ENCODE measurements around the gene PEX11G. TPM values are rescaled to one million over a fixed set of nuclear protein-coding genes. Genes with fewer than 3 reads are reported as not detected.

Gene PEX11G
- total and polyA plus RNA-seq, 9 of the 15 experiments (the other 6 are each of a cell fraction or from before 2014, with no cell fraction given): 0.07 to 3.2 (median 0.70) TPM; not detected in 1

DNA sequence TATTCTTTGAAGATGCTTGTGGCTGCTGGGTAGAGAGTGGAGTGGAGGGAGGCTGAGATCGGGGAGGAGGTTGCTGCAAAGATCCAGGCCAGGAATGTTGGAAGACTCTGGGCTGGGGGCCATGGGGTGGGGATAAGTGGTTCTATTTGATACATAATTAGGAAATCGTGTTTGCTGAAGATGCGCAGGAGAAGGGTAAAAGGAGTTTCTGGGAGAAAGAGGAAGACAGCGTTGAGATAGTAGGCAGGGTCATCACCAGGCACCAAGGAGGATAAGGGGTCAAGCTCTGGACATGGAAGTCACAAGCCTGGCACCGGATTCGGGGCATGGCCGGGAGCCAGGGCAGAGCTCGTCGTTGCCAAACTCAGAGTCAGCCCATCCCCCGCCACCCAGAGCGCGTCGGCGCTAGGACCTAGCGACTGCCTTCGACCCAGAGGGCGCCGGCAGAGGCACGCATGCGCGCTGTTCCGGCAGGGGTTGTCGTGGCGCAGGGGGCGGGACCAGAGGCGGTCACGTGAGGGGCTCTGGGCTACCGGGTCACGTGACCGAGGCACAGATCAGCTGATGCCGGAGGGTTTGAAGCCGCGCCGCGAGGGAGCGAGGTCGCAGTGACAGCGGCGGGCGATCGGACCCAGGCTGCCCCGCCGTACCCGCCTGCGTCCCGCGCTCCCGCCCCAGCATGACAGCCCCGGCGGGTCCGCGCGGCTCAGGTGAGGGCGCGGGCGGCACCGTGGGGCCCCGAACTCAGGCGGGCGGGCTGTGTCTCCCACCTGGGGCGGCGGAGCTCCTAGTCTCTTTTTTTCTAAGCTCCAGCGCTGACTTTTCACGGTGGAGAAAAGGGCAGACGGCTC, 33.5 kb upstream of the PEX11G start, which contains the start of gene MCOLN1 (continued):
- TF ChIP-seq, protein P1, sequence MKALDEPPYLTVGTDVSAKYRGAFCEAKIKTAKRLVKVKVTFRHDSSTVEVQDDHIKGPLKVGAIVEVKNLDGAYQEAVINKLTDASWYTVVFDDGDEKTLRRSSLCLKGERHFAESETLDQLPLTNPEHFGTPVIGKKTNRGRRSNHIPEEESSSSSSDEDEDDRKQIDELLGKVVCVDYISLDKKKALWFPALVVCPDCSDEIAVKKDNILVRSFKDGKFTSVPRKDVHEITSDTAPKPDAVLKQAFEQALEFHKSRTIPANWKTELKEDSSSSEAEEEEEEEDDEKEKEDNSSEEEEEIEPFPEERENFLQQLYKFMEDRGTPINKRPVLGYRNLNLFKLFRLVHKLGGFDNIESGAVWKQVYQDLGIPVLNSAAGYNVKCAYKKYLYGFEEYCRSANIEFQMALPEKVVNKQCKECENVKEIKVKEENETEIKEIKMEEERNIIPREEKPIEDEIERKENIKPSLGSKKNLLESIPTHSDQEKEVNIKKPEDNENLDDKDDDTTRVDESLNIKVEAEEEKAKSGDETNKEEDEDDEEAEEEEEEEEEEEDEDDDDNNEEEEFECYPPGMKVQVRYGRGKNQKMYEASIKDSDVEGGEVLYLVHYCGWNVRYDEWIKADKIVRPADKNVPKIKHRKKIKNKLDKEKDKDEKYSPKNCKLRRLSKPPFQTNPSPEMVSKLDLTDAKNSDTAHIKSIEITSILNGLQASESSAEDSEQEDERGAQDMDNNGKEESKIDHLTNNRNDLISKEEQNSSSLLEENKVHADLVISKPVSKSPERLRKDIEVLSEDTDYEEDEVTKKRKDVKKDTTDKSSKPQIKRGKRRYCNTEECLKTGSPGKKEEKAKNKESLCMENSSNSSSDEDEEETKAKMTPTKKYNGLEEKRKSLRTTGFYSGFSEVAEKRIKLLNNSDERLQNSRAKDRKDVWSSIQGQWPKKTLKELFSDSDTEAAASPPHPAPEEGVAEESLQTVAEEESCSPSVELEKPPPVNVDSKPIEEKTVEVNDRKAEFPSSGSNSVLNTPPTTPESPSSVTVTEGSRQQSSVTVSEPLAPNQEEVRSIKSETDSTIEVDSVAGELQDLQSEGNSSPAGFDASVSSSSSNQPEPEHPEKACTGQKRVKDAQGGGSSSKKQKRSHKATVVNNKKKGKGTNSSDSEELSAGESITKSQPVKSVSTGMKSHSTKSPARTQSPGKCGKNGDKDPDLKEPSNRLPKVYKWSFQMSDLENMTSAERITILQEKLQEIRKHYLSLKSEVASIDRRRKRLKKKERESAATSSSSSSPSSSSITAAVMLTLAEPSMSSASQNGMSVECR (CRISPR knock-in tag; IDR thresholded peaks at IDR 0.05): peak; percentile 100
- TF ChIP-seq SRSF3 (IDR thresholded peaks at IDR 0.05; ENCODE audit: insufficient read depth, low read length): no peak
- TF ChIP-seq, protein P2, sequence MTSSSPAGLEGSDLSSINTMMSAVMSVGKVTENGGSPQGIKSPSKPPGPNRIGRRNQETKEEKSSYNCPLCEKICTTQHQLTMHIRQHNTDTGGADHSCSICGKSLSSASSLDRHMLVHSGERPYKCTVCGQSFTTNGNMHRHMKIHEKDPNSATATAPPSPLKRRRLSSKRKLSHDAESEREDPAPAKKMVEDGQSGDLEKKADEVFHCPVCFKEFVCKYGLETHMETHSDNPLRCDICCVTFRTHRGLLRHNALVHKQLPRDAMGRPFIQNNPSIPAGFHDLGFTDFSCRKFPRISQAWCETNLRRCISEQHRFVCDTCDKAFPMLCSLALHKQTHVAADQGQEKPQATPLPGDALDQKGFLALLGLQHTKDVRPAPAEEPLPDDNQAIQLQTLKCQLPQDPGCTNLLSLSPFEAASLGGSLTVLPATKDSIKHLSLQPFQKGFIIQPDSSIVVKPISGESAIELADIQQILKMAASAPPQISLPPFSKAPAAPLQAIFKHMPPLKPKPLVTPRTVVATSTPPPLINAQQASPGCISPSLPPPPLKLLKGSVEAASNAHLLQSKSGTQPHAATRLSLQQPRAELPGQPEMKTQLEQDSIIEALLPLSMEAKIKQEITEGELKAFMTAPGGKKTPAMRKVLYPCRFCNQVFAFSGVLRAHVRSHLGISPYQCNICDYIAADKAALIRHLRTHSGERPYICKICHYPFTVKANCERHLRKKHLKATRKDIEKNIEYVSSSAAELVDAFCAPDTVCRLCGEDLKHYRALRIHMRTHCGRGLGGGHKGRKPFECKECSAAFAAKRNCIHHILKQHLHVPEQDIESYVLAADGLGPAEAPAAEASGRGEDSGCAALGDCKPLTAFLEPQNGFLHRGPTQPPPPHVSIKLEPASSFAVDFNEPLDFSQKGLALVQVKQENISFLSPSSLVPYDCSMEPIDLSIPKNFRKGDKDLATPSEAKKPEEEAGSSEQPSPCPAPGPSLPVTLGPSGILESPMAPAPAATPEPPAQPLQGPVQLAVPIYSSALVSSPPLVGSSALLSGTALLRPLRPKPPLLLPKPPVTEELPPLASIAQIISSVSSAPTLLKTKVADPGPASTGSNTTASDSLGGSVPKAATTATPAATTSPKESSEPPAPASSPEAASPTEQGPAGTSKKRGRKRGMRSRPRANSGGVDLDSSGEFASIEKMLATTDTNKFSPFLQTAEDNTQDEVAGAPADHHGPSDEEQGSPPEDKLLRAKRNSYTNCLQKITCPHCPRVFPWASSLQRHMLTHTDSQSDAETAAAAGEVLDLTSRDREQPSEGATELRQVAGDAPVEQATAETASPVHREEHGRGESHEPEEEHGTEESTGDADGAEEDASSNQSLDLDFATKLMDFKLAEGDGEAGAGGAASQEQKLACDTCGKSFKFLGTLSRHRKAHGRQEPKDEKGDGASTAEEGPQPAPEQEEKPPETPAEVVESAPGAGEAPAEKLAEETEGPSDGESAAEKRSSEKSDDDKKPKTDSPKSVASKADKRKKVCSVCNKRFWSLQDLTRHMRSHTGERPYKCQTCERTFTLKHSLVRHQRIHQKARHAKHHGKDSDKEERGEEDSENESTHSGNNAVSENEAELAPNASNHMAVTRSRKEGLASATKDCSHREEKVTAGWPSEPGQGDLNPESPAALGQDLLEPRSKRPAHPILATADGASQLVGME (CRISPR knock-in tag; IDR thresholded peaks at IDR 0.05): peak; percentile 80; the same call in 1 of the 2 replicates
- peak; percentile 95 for TF ChIP-seq C11orf30 (IDR thresholded peaks at IDR 0.05; ENCODE audit: low read depth)
- peak; percentile 48; the same call in 1 of the 2 replicates for TF ChIP-seq FOXJ2 (tag; IDR thresholded peaks at IDR 0.05)
- TF ChIP-seq, protein P3, sequence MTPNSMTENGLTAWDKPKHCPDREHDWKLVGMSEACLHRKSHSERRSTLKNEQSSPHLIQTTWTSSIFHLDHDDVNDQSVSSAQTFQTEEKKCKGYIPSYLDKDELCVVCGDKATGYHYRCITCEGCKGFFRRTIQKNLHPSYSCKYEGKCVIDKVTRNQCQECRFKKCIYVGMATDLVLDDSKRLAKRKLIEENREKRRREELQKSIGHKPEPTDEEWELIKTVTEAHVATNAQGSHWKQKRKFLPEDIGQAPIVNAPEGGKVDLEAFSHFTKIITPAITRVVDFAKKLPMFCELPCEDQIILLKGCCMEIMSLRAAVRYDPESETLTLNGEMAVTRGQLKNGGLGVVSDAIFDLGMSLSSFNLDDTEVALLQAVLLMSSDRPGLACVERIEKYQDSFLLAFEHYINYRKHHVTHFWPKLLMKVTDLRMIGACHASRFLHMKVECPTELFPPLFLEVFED (CRISPR knock-in tag; conservative IDR thresholded peaks at IDR 0.05): 0 out of 2 replicates have a peak, but pooled peaks have one; percentile 55
- no peak for TF ChIP-seq GTF2A2 (tag; IDR thresholded peaks at IDR 0.05)
- peak; percentile 63; the same call in 1 of the 2 replicates for TF ChIP-seq SMARCE1 (IDR thresholded peaks at IDR 0.05)
- TF ChIP-seq ZNF41 (CRISPR knock-in tag; conservative IDR thresholded peaks at IDR 0.05): 0 out of 2 replicates have a peak, but pooled peaks have one; percentile 8
- TF ChIP-seq TEAD1 (CRISPR knock-in tag; IDR thresholded peaks at IDR 0.05): peak; percentile 8 to 77; a peak in 1 of 4 replicates
- TF ChIP-seq, protein P4, sequence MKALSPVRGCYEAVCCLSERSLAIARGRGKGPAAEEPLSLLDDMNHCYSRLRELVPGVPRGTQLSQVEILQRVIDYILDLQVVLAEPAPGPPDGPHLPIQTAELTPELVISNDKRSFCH (CRISPR knock-in tag; IDR thresholded peaks at IDR 0.05): no peak
- TF ChIP-seq, protein P4 (tag; IDR thresholded peaks at IDR 0.05): 0 out of 2 replicates have a peak, but pooled peaks have one; percentile 59
- peak; percentile 69 for TF ChIP-seq EGR1 (conservative IDR thresholded peaks at IDR 0.05)

All from K562 (cell line).